ENCODE data around the gene B4GALT2. TPM values are rescaled to one million over a fixed set of nuclear protein-coding genes. Genes with fewer than 3 reads are reported as not detected.
A peak's percentile ranks its signal among the peaks of the same experiment; 100 is the strongest.

Gene B4GALT2
- total and polyA plus RNA-seq, 2 of the 8 experiments (the other 6 are each of a cell fraction or from before 2014, with no cell fraction given), result 56.5 to 121 TPM

GRCh38 chr1:43982808-43983207, 3.8 kb downstream of the B4GALT2 start:
- Histone ChIP-seq H3K4me3 (ENCODE audit: extremely low read depth in 1 of 4, insufficient read depth in 2 of 4, low read depth in 3 of 4, low read length in 4 of 4) (no peak overlapping the region), H2AK5ac (ENCODE audit: low read depth, low read length) (no peak overlapping the region; the same call in 1 of the 2 replicates), H4K20me1 (replicated peaks in 1 of 2; ENCODE audit: control insufficient read depth in 1 of 2, insufficient read depth in 2 of 2, low read length in 2 of 2) (peaks cover 0 to 24% of the 10 kb centered on the region in 2 experiments), H3K27ac (ENCODE audit: low read depth, low read length) (no peak overlapping the region), H3K18ac (ENCODE audit: extremely low read depth, low read length) (no peak overlapping the region), H3K79me1 (ENCODE audit: low read depth, low read length) (peaks cover 20% of the 10 kb centered on the region), H2BK5ac (ENCODE audit: low read depth, low read length) (0 out of 2 replicates have a peak overlapping the region, but pooled peaks have one; percentile 35), H3K23me2 (ENCODE audit: low read depth, low read length) (peaks cover 16% of the 10 kb centered on the region), H2BK12ac (ENCODE audit: low read depth, low read length) (no peak overlapping the region), H3K4me2 (ENCODE audit: insufficient read depth in 1 of 2, low read depth in 2 of 2, low read length in 2 of 2) (no peak overlapping the region), H4K91ac (replicated peaks; ENCODE audit: insufficient read length, low read length) (no peak overlapping the region), H2BK20ac (ENCODE audit: low read length) (no peak overlapping the region), H2BK120ac (replicated peaks; ENCODE audit: low read depth, low read length) (no peak overlapping the region), H3K14ac (ENCODE audit: insufficient read length) (no peak overlapping the region), H3K79me2 (ENCODE audit: control insufficient read depth in 1 of 2, insufficient read depth in 2 of 2, low read length in 2 of 2) (peaks cover 0 to 11% of the 10 kb centered on the region in 2 experiments; a peak in 2 of 4 replicates), H3K9ac (replicated peaks in 1 of 4; ENCODE audit: extremely low read depth in 1 of 4, low read depth in 3 of 4, low read length in 3 of 4) (no peak overlapping the region), H3K27me3 (replicated peaks in 1 of 4; ENCODE audit: control insufficient read depth in 3 of 4, extremely low read depth in 1 of 4, insufficient read depth in 3 of 4, low read length in 3 of 4) (no peaks in the 10 kb centered on the region), H3K56ac (replicated peaks; ENCODE audit: insufficient read length, low read depth, low read length) (no peak overlapping the region), H2AFZ (ENCODE audit: low read length) (no peak overlapping the region), H4K5ac (ENCODE audit: insufficient read length, low read depth, low read length) (no peak overlapping the region), H3K23ac (ENCODE audit: insufficient read length) (no peak overlapping the region), H3K4me1 (replicated peaks in 1 of 4; ENCODE audit: control insufficient read depth in 3 of 4, insufficient read depth in 4 of 4, low read length in 3 of 4) (peaks cover 4 to 13% (median 11%) of the 10 kb centered on the region in 4 experiments), H3K4ac (replicated peaks; ENCODE audit: insufficient read length, low read depth, low read length) (no peak overlapping the region), H2BK15ac (ENCODE audit: low read length) (no peak overlapping the region), H3K9me3 (ENCODE audit: insufficient read depth in 2 of 2, low read depth in 1 of 2, low read length in 1 of 2) (no peaks in the 10 kb centered on the region), H3K36me3 (ENCODE audit: control insufficient read depth in 2 of 4, insufficient read depth in 4 of 4, low read length in 3 of 4) (peaks cover 0 to 22% (median 9%) of the 10 kb centered on the region in 4 experiments; a peak in 4 of 8 replicates), H4K8ac (ENCODE audit: extremely low read depth, insufficient read depth, low read length) (no peak overlapping the region)
- CTCF ChIA-PET (ENCODE audit: partially characterized antibody), result interaction anchor here (0.9 to 2.1 kb wide), 2 partner anchors 53 to 65 kb away, joined by 3 to 6 read pairs; no protein-coding TSS in a partner anchor
- DNase-seq (ENCODE audit: low read depth in 1 of 2, low spot score in 2 of 2), result no peak
- FAIRE-seq, result no peak
- 92 to 100% methylated on average over 5 to 15 of the region's 15 CpGs for WGBS, 2 experiments (ENCODE audit: extremely low coverage in 1 of 2, insufficient coverage in 1 of 2, insufficient read length in 1 of 2, insufficient replicate concordance in 2 of 2, low coverage in 1 of 2, low lambda C conversion rate in 2 of 2, missing lambda C conversion rate in 1 of 2)
- POLR2A ChIA-PET (ENCODE audit: partially characterized antibody), result interaction anchor here (1.5 to 1.9 kb wide), 3 partner anchors 9 to 39 kb away, joined by 3 to 4 read pairs (median 3); partner anchors contain the start of gene CCDC24
- TF ChIP-seq BCL11A (IDR thresholded peaks at IDR 0.05; ENCODE audit: low read depth in 2 of 2, low read length in 2 of 2) (no peak), SP2 (IDR thresholded peaks at IDR 0.05; ENCODE audit: low read length) (no peak), SP1 (IDR thresholded peaks at IDR 0.05; ENCODE audit: low read depth, low read length) (no peak), RAD21 (IDR thresholded peaks at IDR 0.05 in 1 of 2, conservative IDR thresholded peaks at IDR 0.05 in 1 of 2; ENCODE audit: low read depth in 2 of 2, low read length in 2 of 2) (no peak), EGR1 (IDR thresholded peaks at IDR 0.05; ENCODE audit: borderline replicate concordance, low read depth, low read length) (no peak), EP300 (IDR thresholded peaks at IDR 0.05; ENCODE audit: borderline replicate concordance in 1 of 2, low read depth in 2 of 2, low read length in 2 of 2) (no peak), ATF2 (IDR thresholded peaks at IDR 0.05; ENCODE audit: low read length) (no peak), TCF12 (IDR thresholded peaks at IDR 0.05; ENCODE audit: low read depth, low read length) (no peak), KDM5A (IDR thresholded peaks at IDR 0.05; ENCODE audit: low read length) (no peak), CBX5 (IDR thresholded peaks at IDR 0.05; ENCODE audit: low read depth, low read length) (no peak), EZH2 (IDR thresholded peaks at IDR 0.05; ENCODE audit: low read depth, low read length, severe bottlenecking) (no peak), SRF (IDR thresholded peaks at IDR 0.05; ENCODE audit: low read depth, low read length) (no peak)

Measured in H1 (cell line).